ENCODE measurements around the gene TSNAXIP1. TPM values are rescaled to one million over a fixed set of nuclear protein-coding genes. Genes with fewer than 3 reads are reported as not detected.

The TSNAXIP1 gene
- total RNA-seq, 3 donors from 2014 or later: 0.41 to 2.0 (median 0.48) TPM

DNA sequence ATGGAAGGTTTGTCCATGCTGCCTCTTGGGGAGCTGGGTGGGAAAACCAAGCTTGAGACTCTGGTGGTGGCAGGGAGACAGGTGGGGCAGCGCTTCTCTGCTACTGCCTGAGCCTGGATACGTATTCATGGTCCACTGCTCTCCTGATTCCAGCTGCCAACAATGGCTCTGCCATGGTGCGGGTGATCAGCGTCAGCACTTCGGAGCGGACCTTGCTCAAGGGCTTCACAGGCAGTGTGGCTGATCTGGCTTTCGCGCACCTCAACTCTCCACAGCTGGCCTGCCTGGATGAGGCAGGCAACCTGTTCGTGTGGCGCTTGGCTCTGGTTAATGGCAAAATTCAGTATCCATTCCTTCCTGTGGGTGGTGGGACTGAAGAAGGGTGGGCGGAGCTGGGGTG, 70.4 kb downstream of the TSNAXIP1 start:
- intact Hi-C loops (cut with DNase I, micrococcal nuclease): no loop called here
- TF ChIP-seq, protein P1, sequence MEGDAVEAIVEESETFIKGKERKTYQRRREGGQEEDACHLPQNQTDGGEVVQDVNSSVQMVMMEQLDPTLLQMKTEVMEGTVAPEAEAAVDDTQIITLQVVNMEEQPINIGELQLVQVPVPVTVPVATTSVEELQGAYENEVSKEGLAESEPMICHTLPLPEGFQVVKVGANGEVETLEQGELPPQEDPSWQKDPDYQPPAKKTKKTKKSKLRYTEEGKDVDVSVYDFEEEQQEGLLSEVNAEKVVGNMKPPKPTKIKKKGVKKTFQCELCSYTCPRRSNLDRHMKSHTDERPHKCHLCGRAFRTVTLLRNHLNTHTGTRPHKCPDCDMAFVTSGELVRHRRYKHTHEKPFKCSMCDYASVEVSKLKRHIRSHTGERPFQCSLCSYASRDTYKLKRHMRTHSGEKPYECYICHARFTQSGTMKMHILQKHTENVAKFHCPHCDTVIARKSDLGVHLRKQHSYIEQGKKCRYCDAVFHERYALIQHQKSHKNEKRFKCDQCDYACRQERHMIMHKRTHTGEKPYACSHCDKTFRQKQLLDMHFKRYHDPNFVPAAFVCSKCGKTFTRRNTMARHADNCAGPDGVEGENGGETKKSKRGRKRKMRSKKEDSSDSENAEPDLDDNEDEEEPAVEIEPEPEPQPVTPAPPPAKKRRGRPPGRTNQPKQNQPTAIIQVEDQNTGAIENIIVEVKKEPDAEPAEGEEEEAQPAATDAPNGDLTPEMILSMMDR (IDR thresholded peaks at IDR 0.05): no peak
- no peak overlapping the region for H3K4me3 ChIP-seq
- no peaks in the 10 kb centered on the region for H3K9me3 ChIP-seq
- peaks cover 9% of the 10 kb centered on the region for H3K4me1 ChIP-seq (ENCODE audit: low read depth)
- H3K36me3 ChIP-seq (ENCODE audit: low read depth): peaks cover 30% of the 10 kb centered on the region
- ATAC-seq (no peak), DNase-seq (no peak)

Other genes starting within 250 kb of the TSNAXIP1 start
- 10 to 100 TPM; 41.1 to 55.5 (median 43.4) TPM for gene CTCF, start 244.4 kb upstream of the TSNAXIP1 start, total RNA-seq
- 1 to 10 TPM; 1.8 to 4.9 (median 4.2) TPM for gene CARMIL2, start 161.7 kb upstream of the TSNAXIP1 start, total RNA-seq
- gene ACD, start 146.6 kb upstream of the TSNAXIP1 start, total RNA-seq: 10 to 100 TPM in 2 of 3 donors, 1 to 10 TPM in 1; 8.9 to 17.1 (median 11.5) TPM
- 1 to 10 TPM; 2.3 to 9.1 (median 3.7) TPM for gene PARD6A, start 145.9 kb upstream of the TSNAXIP1 start, total RNA-seq
- gene ENKD1, start 140.1 kb upstream of the TSNAXIP1 start, total RNA-seq: 10 to 100 TPM in 1 of 3 donors, 1 to 10 TPM in 2; 8.5 to 23.3 (median 9.0) TPM
- gene C16orf86, start 140.1 kb upstream of the TSNAXIP1 start, total RNA-seq: 1 to 10 TPM in 2 of 3 donors, under 1 TPM in 1; 0.67 to 6.8 (median 1.2) TPM
- gene GFOD2, start 87.6 kb upstream of the TSNAXIP1 start, total RNA-seq: 10 to 100 TPM; 25.6 to 29.2 (median 27.9) TPM
- gene RANBP10, start 329 bp upstream of the TSNAXIP1 start, total RNA-seq: 10 to 100 TPM; 19.6 to 24.1 (median 20.6) TPM
- 10 to 100 TPM; 18.1 to 43.3 (median 20.5) TPM for gene THAP11, start 35.4 kb downstream of the TSNAXIP1 start, total RNA-seq
- gene NUTF2, start 40.0 kb downstream of the TSNAXIP1 start, total RNA-seq: 10 to 100 TPM; 56.0 to 69.3 (median 58.0) TPM
- 10 to 100 TPM; 33.2 to 55.0 (median 36.6) TPM for gene CENPT, start 40.8 kb downstream of the TSNAXIP1 start, total RNA-seq
- 10 to 100 TPM; 58.3 to 82.0 (median 64.6) TPM for gene EDC4, start 66.2 kb downstream of the TSNAXIP1 start, total RNA-seq
- gene NRN1L, start 78.0 kb downstream of the TSNAXIP1 start, total RNA-seq: under 1 TPM in 2 of 3 donors, not detected in 1; 0.49 to 0.99 TPM
- gene PSKH1, start 86.4 kb downstream of the TSNAXIP1 start, total RNA-seq: 10 to 100 TPM; 33.8 to 43.3 (median 38.1) TPM
- 1 to 10 TPM in 1 of 3 donors, under 1 TPM in 2; 0.61 to 2.3 (median 0.80) TPM for gene CTRL, start 125.0 kb downstream of the TSNAXIP1 start, total RNA-seq
- 100 to 1,000 TPM in 2 of 3 donors, 10 to 100 TPM in 1; 96.9 to 175 (median 139) TPM for gene PSMB10, start 130.0 kb downstream of the TSNAXIP1 start, total RNA-seq
- 10 to 100 TPM in 1 of 3 donors, 1 to 10 TPM in 2; 2.2 to 20.3 (median 9.4) TPM for gene LCAT, start 137.2 kb downstream of the TSNAXIP1 start, total RNA-seq
- 10 to 100 TPM in 2 of 3 donors, 1 to 10 TPM in 1; 4.0 to 68.5 (median 22.2) TPM for gene SLC12A4, start 161.7 kb downstream of the TSNAXIP1 start, total RNA-seq
- not detected for gene DPEP3, start 173.6 kb downstream of the TSNAXIP1 start, total RNA-seq
- gene DPEP2, start 192.6 kb downstream of the TSNAXIP1 start, total RNA-seq: 1 to 10 TPM; 1.5 to 2.8 (median 1.6) TPM
- not detected for gene DPEP2NB, start 209.0 kb downstream of the TSNAXIP1 start, total RNA-seq
- gene DDX28, start 216.3 kb downstream of the TSNAXIP1 start, total RNA-seq: 1 to 10 TPM; 6.1 to 7.2 (median 6.8) TPM
- 10 to 100 TPM; 11.6 to 13.5 (median 12.6) TPM for gene DUS2, start 216.4 kb downstream of the TSNAXIP1 start, total RNA-seq